BE2C (cell line): ENCODE measurements around the gene ADAMTSL3.

Experiments
- DNase-seq: peaks from one replicate; pipeline ENCODE4 v3.0.0-alpha.2; 2020
- H3K27me3 ChIP-seq: fragments of 250-450 bp; sonication (Bioruptor Pico); 2 replicates; pipeline ENCODE4 v1.5.1; 2020; ENCODE audit warnings: mild to moderate bottlenecking
- H3K36me3 ChIP-seq: fragments of 250-450 bp; sonication (Bioruptor Pico); 2 replicates; pipeline ENCODE4 v1.5.1; 2020; ENCODE audit warnings: mild to moderate bottlenecking
- H3K4me1 ChIP-seq: fragments of 250-450 bp; sonication (Bioruptor Pico); 2 replicates; pipeline ENCODE4 v1.5.1; 2020
- H3K4me3 ChIP-seq: 2 replicates; pipeline ENCODE4 v1.5.1; 2011; ENCODE audit warnings: low read depth, low read length
- H3K9me3 ChIP-seq: fragments of 250-450 bp; sonication (Bioruptor Pico); 2 replicates; pipeline ENCODE4 v1.5.1; 2020
- TF ChIP-seq, protein P1 (sequence below): IDR thresholded peaks from 2 replicates; pipeline ENCODE4 v1.5.1; 2012; ENCODE audit warnings: mild to moderate bottlenecking, low read depth, low read length

The ADAMTSL3 gene

DNA sequence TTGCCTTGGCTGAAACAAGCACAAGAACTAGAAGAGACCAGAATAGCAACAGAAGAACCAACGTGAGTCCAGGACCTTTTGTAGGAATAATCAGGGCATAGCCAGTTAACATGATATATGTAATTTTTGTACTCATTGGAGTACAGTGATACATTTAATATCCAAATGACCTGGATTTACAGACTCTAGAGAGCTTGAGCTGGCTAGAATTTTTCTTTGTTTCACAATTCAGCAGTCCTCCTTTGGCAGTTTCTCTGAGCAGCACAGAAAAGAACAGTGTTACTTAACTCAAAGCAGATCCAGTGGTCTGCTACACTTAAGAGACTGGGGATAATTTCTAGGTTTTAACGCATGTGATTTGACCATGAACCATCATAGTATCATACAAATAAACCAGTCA lies 245.7 kb downstream of the ADAMTSL3 start:
- no peak overlapping the region for H3K4me3 ChIP-seq
- TF ChIP-seq, protein P1, sequence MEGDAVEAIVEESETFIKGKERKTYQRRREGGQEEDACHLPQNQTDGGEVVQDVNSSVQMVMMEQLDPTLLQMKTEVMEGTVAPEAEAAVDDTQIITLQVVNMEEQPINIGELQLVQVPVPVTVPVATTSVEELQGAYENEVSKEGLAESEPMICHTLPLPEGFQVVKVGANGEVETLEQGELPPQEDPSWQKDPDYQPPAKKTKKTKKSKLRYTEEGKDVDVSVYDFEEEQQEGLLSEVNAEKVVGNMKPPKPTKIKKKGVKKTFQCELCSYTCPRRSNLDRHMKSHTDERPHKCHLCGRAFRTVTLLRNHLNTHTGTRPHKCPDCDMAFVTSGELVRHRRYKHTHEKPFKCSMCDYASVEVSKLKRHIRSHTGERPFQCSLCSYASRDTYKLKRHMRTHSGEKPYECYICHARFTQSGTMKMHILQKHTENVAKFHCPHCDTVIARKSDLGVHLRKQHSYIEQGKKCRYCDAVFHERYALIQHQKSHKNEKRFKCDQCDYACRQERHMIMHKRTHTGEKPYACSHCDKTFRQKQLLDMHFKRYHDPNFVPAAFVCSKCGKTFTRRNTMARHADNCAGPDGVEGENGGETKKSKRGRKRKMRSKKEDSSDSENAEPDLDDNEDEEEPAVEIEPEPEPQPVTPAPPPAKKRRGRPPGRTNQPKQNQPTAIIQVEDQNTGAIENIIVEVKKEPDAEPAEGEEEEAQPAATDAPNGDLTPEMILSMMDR = no peak
- H3K27me3 ChIP-seq = no peaks in the 10 kb centered on the region
- DNase-seq = no peak
- no peaks in the 10 kb centered on the region for H3K4me1 ChIP-seq
- no peaks in the 10 kb centered on the region for H3K9me3 ChIP-seq
- no peaks in the 10 kb centered on the region for H3K36me3 ChIP-seq

DNA sequence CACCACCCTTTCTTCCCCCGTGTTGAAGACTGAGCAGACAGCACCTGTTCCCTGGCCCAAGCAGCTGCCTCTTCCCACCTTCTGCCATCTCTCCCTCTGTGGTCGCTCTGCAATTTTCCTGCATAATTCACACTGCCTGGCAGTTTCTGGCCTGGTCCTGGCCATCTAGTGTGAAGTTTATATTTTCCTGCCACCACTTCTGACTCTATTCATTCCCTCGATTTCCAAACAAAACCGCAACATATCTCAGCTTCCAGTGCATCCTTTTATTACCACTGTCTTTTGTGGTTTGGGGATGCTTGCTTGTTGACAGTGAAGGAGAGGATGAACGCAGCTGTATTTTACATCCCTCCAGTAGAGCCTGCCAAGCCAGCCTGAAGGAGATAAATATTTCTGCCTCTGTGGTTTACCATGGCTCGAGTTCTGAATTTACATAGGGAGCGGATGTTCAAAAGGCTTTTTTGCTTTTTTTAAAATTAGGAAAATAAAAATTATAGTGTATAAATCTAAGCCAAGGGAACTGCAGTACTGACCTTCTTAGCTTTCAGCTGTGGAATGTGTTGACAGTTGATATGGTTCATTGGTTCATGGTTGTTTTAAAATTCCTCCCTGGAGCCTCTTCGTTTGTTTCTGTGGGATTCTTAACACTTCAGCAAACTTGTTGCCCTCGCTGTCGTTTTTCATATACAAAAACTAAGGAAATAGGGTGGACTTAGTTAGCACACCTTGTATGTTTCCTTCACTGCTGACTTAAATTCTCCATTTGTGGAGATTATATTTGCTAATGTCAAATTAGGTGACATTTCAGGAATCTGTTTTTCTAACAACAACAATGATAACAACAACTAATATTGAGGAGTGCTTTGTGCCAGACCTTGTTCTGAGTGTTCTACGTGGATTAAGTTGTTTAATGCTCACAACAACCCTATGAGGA lies 250.5 kb downstream of the ADAMTSL3 start:
- TF ChIP-seq, protein P1 = no peak
- no peaks in the 10 kb centered on the region for H3K27me3 ChIP-seq
- H3K36me3 ChIP-seq = no peaks in the 10 kb centered on the region
- no peak overlapping the region for H3K4me3 ChIP-seq
- no peaks in the 10 kb centered on the region for H3K4me1 ChIP-seq
- H3K9me3 ChIP-seq = no peaks in the 10 kb centered on the region
- no peak for DNase-seq

DNA sequence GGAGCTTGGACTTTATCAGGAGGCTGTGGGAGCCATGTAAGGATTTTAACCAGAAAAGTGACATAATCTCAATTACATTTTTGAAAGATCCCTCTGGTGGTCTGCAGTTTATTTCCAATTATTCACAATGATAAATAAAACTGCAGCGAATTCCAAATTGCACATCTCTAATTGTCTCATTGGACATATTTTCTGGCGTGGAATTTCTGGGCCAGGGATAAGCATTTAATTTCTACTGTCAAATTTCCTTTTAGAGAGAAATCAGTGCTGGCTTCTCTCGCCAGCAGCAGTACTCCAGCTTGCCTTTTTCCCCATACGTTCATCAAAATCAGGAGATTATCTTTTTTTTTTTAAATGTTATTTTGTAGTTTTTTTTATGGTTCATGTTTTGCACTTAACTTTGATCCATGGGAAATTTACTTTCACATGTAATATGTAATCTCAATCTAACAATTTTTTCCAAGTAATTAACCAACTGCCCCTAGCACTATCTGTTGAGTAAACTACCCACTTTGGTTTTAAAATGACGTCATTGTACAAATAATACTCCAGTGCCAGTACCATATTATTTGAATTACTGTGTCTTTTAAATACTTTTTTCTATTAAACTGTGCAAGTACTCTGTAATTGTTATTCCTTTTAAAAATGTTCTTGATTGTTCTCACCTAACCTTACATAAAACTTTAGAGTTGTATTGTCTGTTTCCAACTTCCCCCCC lies 251.8 kb downstream of the ADAMTSL3 start:
- Histone ChIP-seq H3K4me1 (no peaks in the 10 kb centered on the region), H3K4me3 (no peak overlapping the region), H3K9me3 (no peaks in the 10 kb centered on the region), H3K36me3 (no peaks in the 10 kb centered on the region), H3K27me3 (no peaks in the 10 kb centered on the region)
- DNase-seq = no peak
- TF ChIP-seq, protein P1 = no peak

DNA sequence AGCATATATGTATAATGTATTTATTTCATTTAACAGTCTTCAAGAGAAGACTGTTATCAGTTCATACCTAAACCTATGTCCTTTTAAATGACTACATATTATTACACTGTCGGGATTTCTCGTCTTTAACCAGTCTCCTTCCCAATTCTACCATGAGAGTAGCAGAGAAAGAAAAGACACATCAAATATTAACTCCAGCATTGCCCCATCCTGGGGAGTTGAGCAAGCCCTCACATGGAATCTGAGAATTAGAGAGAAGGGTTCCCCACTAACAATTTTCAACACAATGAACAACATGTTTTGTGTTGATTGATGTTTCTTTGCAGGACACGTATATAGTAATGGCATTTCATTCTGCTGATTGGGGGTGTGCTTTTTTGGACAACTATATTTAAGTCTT lies 257.4 kb downstream of the ADAMTSL3 start:
- no peak for DNase-seq
- H3K4me1 ChIP-seq = no peaks in the 10 kb centered on the region
- H3K36me3 ChIP-seq = no peaks in the 10 kb centered on the region
- TF ChIP-seq, protein P1 = no peak
- no peaks in the 10 kb centered on the region for H3K27me3 ChIP-seq
- H3K4me3 ChIP-seq = no peak overlapping the region
- H3K9me3 ChIP-seq = no peaks in the 10 kb centered on the region

DNA sequence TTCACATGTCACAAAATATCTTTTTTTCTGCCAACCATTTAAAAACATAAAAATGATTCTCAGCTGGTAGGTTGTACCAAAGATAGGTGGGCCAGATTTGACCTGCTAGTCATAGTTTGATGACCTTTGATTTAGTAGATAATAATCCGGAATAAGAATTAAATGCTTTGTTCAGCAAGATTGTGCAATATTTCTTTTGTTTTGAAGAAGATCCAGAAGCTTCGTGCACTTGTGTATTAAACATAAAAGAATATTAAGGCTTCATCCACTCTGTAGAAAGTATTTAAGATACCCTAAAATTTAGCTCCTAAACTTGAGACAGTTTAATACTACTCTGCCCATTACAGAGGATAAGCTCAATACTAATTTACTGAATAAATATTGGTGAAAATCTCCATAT lies 258.4 kb downstream of the ADAMTSL3 start:
- Histone ChIP-seq H3K36me3 (no peaks in the 10 kb centered on the region), H3K4me1 (no peaks in the 10 kb centered on the region), H3K4me3 (no peak overlapping the region), H3K9me3 (no peaks in the 10 kb centered on the region), H3K27me3 (no peaks in the 10 kb centered on the region)
- DNase-seq = no peak
- TF ChIP-seq, protein P1 = no peak
